Hepatocyte (in vitro differentiated cells): ENCODE results near the gene HPSE2. TPM values are rescaled to one million over a fixed set of nuclear protein-coding genes. Genes with fewer than 3 reads are reported as not detected.

Experiments used
- DNase-seq: peaks from one replicate; pipeline ENCODE4 v3.0.0-alpha.2; 2016; ENCODE audit warnings: low spot score
- H2AFZ ChIP-seq: fragments of 200-600 bp; sonication (generic); 2 replicates; pipeline ENCODE4 v1.6.0; 2016; ENCODE audit warnings: antibody characterized with exemption, mild to moderate bottlenecking
- H3K27ac ChIP-seq: fragments of 200-600 bp; sonication (generic); 2 replicates; pipeline ENCODE4 v1.5.1; 2016; ENCODE audit warnings: mild to moderate bottlenecking
- H3K27me3 ChIP-seq: fragments of 200-600 bp; sonication (generic); 2 replicates; pipeline ENCODE4 v1.6.1; 2016
- H3K36me3 ChIP-seq: fragments of 200-600 bp; sonication (generic); replicated peaks from 2 replicates; pipeline ENCODE4 v1.5.1; 2016; ENCODE audit warnings: low read depth; ENCODE audit not compliant: insufficient read depth
- H3K4me1 ChIP-seq: fragments of 200-600 bp; sonication (generic); 2 replicates; pipeline ENCODE4 v1.5.1; 2016; ENCODE audit warnings: mild to moderate bottlenecking, moderate library complexity; ENCODE audit not compliant: insufficient read depth
- H3K4me2 ChIP-seq: fragments of 200-600 bp; sonication (generic); 2 replicates; pipeline ENCODE4 v1.6.0; 2016
- H3K4me3 ChIP-seq: fragments of 200-600 bp; sonication (generic); 2 replicates; pipeline ENCODE4 v1.5.1; 2016; ENCODE audit warnings: mild to moderate bottlenecking
- H3K79me2 ChIP-seq: fragments of 200-600 bp; sonication (generic); 2 replicates; pipeline ENCODE4 v1.6.0; 2017; ENCODE audit warnings: mild to moderate bottlenecking
- H3K9me2 ChIP-seq: fragments of 200-600 bp; sonication (generic); replicated peaks from 2 replicates; pipeline ENCODE4 v1.6.0; 2017; ENCODE audit warnings: mild to moderate bottlenecking; ENCODE audit not compliant: insufficient read depth
- H3K9me3 ChIP-seq: fragments of 200-600 bp; sonication (generic); 2 replicates; pipeline ENCODE4 v1.5.1; 2016; ENCODE audit warnings: low read depth, mild to moderate bottlenecking
- H4K20me1 ChIP-seq: fragments of 200-600 bp; sonication (generic); 2 replicates; pipeline ENCODE4 v1.6.0; 2016; ENCODE audit warnings: mild to moderate bottlenecking; ENCODE audit not compliant: insufficient read depth, poor library complexity, severe bottlenecking
- CTCF ChIP-seq: fragments of 200-600 bp; sonication (generic); IDR thresholded peaks from 2 replicates; pipeline ENCODE4 v1.5.1; 2016; ENCODE audit warnings: antibody characterized with exemption, mild to moderate bottlenecking; ENCODE audit not compliant: poor library complexity
- EZH2 ChIP-seq: fragments of 200-600 bp; sonication (generic); IDR thresholded peaks from 2 replicates; pipeline ENCODE4 v1.6.1; 2016; ENCODE audit warnings: antibody characterized with exemption, mild to moderate bottlenecking, borderline replicate concordance
- EZH2phosphoT487 ChIP-seq: fragments of 200-600 bp; sonication (generic); IDR thresholded peaks from one replicate; pipeline ENCODE4 v1.6.1; 2018; ENCODE audit warnings: antibody characterized with exemption, mild to moderate bottlenecking, low read depth, moderate library complexity; ENCODE audit not compliant: unreplicated experiment, severe bottlenecking
- WGBS: methylation state at CpG from one replicate; pipeline ENCODE4 v1.1.6; 2016; ENCODE audit warnings: low lambda C conversion rate; ENCODE audit errors: missing lambda C conversion rate; 5-methylcytosine and 5-hydroxymethylcytosine counted together
- polyA plus RNA-seq: library from polyadenylated mRNA; unstranded; fragments of >200 nt; fragmentation: Nextera tagmentation; extraction: Ambion mirVana; gene quantifications from 2 replicates; pipeline ENCODE4 v1.2.1, GENCODE V29; 2016
- total RNA-seq: library from RNA; depleted of rRNA; stranded (reverse); fragments of >200 nt; gene quantifications from 2 replicates; pipeline ENCODE4 v1.2.3, GENCODE V29; 2014

The HPSE2 gene
- total and polyA plus RNA-seq, 2 experiments from 2014 or later, result 3.7 to 5.7 TPM

- Histone ChIP-seq H3K4me3 (no peak overlapping the region), H3K9me3 (no peaks in the 10 kb centered on the region), H3K4me1 (no peaks in the 10 kb centered on the region), H3K27ac (no peak overlapping the region), H3K4me2 (no peak overlapping the region), H3K79me2 (no peaks in the 10 kb centered on the region), H3K9me2 (no peaks in the 10 kb centered on the region), H4K20me1 (no peaks in the 10 kb centered on the region), H2AFZ (no peak overlapping the region), H3K27me3 (no peaks in the 10 kb centered on the region), H3K36me3 (no peaks in the 10 kb centered on the region)
- TF ChIP-seq EZH2phosphoT487, result no peak
- 79% methylated on average over 6 of the region's 6 CpGs for WGBS
- no peak for DNase-seq
These were observed 757.0 kb downstream of the HPSE2 start for GRCh38 chr10:98478430-98479222.

- H3K4me1 ChIP-seq, result no peaks in the 10 kb centered on the region
- TF ChIP-seq EZH2 (no peak), CTCF (no peak), EZH2phosphoT487 (no peak)
- H3K4me3 ChIP-seq, result no peak overlapping the region
- H3K79me2 ChIP-seq, result no peaks in the 10 kb centered on the region
- no peak overlapping the region for H3K27ac ChIP-seq
- H3K4me2 ChIP-seq, result no peak overlapping the region
- no peak for DNase-seq
- H3K9me2 ChIP-seq, result no peaks in the 10 kb centered on the region
- H2AFZ ChIP-seq, result no peak overlapping the region
- H3K27me3 ChIP-seq, result no peaks in the 10 kb centered on the region
- H3K36me3 ChIP-seq, result no peaks in the 10 kb centered on the region
- no peaks in the 10 kb centered on the region for H3K9me3 ChIP-seq
- H4K20me1 ChIP-seq, result no peaks in the 10 kb centered on the region
These were observed 757.8 kb downstream of the HPSE2 start for GRCh38 chr10:98477861-98478260.

GRCh38 chr10:98474628-98475027, 761.0 kb downstream of the HPSE2 start:
- no peak for DNase-seq
- H3K4me3 ChIP-seq, result no peak overlapping the region
- no peak overlapping the region for H3K27ac ChIP-seq
- no peaks in the 10 kb centered on the region for H3K36me3 ChIP-seq
- H3K9me3 ChIP-seq, result no peaks in the 10 kb centered on the region
- no peaks in the 10 kb centered on the region for H4K20me1 ChIP-seq
- H3K9me2 ChIP-seq, result no peaks in the 10 kb centered on the region
- peaks cover 15% of the 10 kb centered on the region for H3K4me1 ChIP-seq
- no peaks in the 10 kb centered on the region for H3K27me3 ChIP-seq
- H2AFZ ChIP-seq, result no peak overlapping the region
- H3K4me2 ChIP-seq, result no peak overlapping the region
- H3K79me2 ChIP-seq, result no peaks in the 10 kb centered on the region
- TF ChIP-seq CTCF, result no peak

GRCh38 chr10:98472196-98472595, 763.5 kb downstream of the HPSE2 start:
- DNase-seq, result no peak
- Histone ChIP-seq H3K79me2 (no peaks in the 10 kb centered on the region), H3K4me1 (peaks cover 31% of the 10 kb centered on the region), H3K9me3 (no peaks in the 10 kb centered on the region), H3K36me3 (no peaks in the 10 kb centered on the region), H4K20me1 (no peaks in the 10 kb centered on the region), H3K9me2 (no peaks in the 10 kb centered on the region), H2AFZ (no peak overlapping the region), H3K4me2 (no peak overlapping the region), H3K27me3 (no peaks in the 10 kb centered on the region), H3K27ac (no peak overlapping the region), H3K4me3 (no peak overlapping the region)
- 38% methylated on average over 4 of the region's 4 CpGs for WGBS
- TF ChIP-seq CTCF (no peak), EZH2phosphoT487 (no peak), EZH2 (no peak)
